Smooth muscle cell (in vitro differentiated cells): ENCODE results near the gene SLC38A9. TPM values are rescaled to one million over a fixed set of nuclear protein-coding genes. Genes with fewer than 3 reads are reported as not detected.
A peak's percentile ranks its signal among the peaks of the same experiment; 100 is the strongest.

ENCODE experiments used
- DNase-seq: peaks from one replicate; lab custom pipeline; 2025; ENCODE audit not compliant: unreplicated experiment; lab: John Stamatoyannopoulos, UW
- H2AFZ ChIP-seq: fragments of 200-600 bp; sonication (generic); 2 replicates; pipeline ENCODE4 v1.6.0; 2016; ENCODE audit warnings: antibody characterized with exemption, low read depth, mild to moderate bottlenecking
- H3F3A ChIP-seq: fragments of 200-600 bp; sonication (generic); 2 replicates; pipeline ENCODE4 v1.6.0; 2017; ENCODE audit warnings: antibody characterized with exemption, low read depth
- H3K27ac ChIP-seq: fragments of 200-600 bp; sonication (generic); 2 replicates; pipeline ENCODE4 v1.5.1; 2016; ENCODE audit warnings: low read depth, mild to moderate bottlenecking
- H3K27me3 ChIP-seq: fragments of 200-600 bp; sonication (generic); 2 replicates; pipeline ENCODE4 v1.6.1; 2016; ENCODE audit warnings: low read depth, mild to moderate bottlenecking
- H3K36me3 ChIP-seq: fragments of 200-600 bp; sonication (generic); 2 replicates; pipeline ENCODE4 v1.5.1; 2016; ENCODE audit warnings: low read depth
- H3K4me1 ChIP-seq: fragments of 200-600 bp; sonication (generic); 2 replicates; pipeline ENCODE4 v1.5.1; 2016; ENCODE audit warnings: low read depth
- H3K4me2 ChIP-seq: fragments of 200-600 bp; sonication (generic); 2 replicates; pipeline ENCODE4 v1.6.0; 2016; ENCODE audit warnings: mild to moderate bottlenecking
- H3K4me3 ChIP-seq: fragments of 200-600 bp; sonication (generic); 2 replicates; pipeline ENCODE4 v1.5.1; 2016; ENCODE audit warnings: mild to moderate bottlenecking
- H3K79me2 ChIP-seq: fragments of 200-600 bp; sonication (generic); 2 replicates; pipeline ENCODE4 v1.6.0; 2016; ENCODE audit warnings: low read depth, mild to moderate bottlenecking
- H3K9ac ChIP-seq: fragments of 200-600 bp; sonication (generic); 2 replicates; pipeline ENCODE4 v1.6.0; 2016; ENCODE audit warnings: low read depth
- H3K9me3 ChIP-seq: fragments of 200-600 bp; sonication (generic); replicated peaks from 2 replicates; pipeline ENCODE4 v1.5.1; 2016; ENCODE audit warnings: low read depth
- H4K20me1 ChIP-seq: fragments of 200-600 bp; sonication (generic); 2 replicates; pipeline ENCODE4 v1.6.0; 2016; ENCODE audit warnings: low read depth
- CTCF ChIP-seq: fragments of 200-600 bp; sonication (generic); IDR thresholded peaks from 2 replicates; pipeline ENCODE4 v1.5.1; 2017; ENCODE audit warnings: borderline replicate concordance, mild to moderate bottlenecking, antibody characterized with exemption; ENCODE audit not compliant: insufficient read depth, poor library complexity, severe bottlenecking
- WGBS: methylation state at CpG from one replicate; pipeline ENCODE4 v1.1.7; 2016; ENCODE audit warnings: low lambda C conversion rate; 5-methylcytosine and 5-hydroxymethylcytosine counted together
- polyA plus RNA-seq: library from polyadenylated mRNA; unstranded; fragments of >200 nt; fragmentation: Nextera tagmentation; extraction: Ambion mirVana; gene quantifications from 2 replicates; pipeline ENCODE4 v1.2.1, GENCODE V29; 2016
- total RNA-seq: library from RNA; depleted of rRNA; stranded (reverse); fragments of >200 nt; gene quantifications from 2 replicates; pipeline ENCODE4 v1.2.3, GENCODE V29; 2014

SLC38A9 gene
- total and polyA plus RNA-seq, 2 experiments from 2014 or later: 19.8 to 41.0 TPM

GRCh38 chr5:55603922-55604321, 108.2 kb downstream of the SLC38A9 start:
- no peak overlapping the region for H3K4me3 ChIP-seq
- DNase-seq: no peak
- H3F3A ChIP-seq: peaks cover 41% of the 10 kb centered on the region
- H3K9me3 ChIP-seq: no peaks in the 10 kb centered on the region
- no peaks in the 10 kb centered on the region for H3K79me2 ChIP-seq
- H3K4me1 ChIP-seq: peaks cover 40% of the 10 kb centered on the region
- H4K20me1 ChIP-seq: no peaks in the 10 kb centered on the region
- no peaks in the 10 kb centered on the region for H3K27me3 ChIP-seq
- peak overlapping the region; percentile 58 for H3K4me2 ChIP-seq
- H3K36me3 ChIP-seq: no peaks in the 10 kb centered on the region
- no peak for TF ChIP-seq CTCF
- H2AFZ ChIP-seq: no peak overlapping the region
- 86% methylated on average over 5 of the region's 5 CpGs for whole genome bisulfite sequencing
- peak overlapping the region; percentile 92 for H3K27ac ChIP-seq
- peak overlapping the region; percentile 28 for H3K9ac ChIP-seq

GRCh38 chr5:55601628-55602027, 110.5 kb downstream of the SLC38A9 start:
- WGBS: 95% methylated on average over 1 of the region's 1 CpG
- no peak for TF ChIP-seq CTCF
- peak overlapping the region; percentile 92 for H3K27ac ChIP-seq
- H3K4me2 ChIP-seq: peak overlapping the region; percentile 77
- H3K79me2 ChIP-seq: no peaks in the 10 kb centered on the region
- DNase-seq: no peak
- H3K27me3 ChIP-seq: no peaks in the 10 kb centered on the region
- H4K20me1 ChIP-seq: no peaks in the 10 kb centered on the region
- H3F3A ChIP-seq: peaks cover 44% of the 10 kb centered on the region
- no peaks in the 10 kb centered on the region for H3K36me3 ChIP-seq
- peak overlapping the region; percentile 31 for H3K9ac ChIP-seq
- peaks cover 40% of the 10 kb centered on the region for H3K4me1 ChIP-seq
- H3K4me3 ChIP-seq: peak overlapping the region; percentile 8
- H2AFZ ChIP-seq: peak overlapping the region; percentile 19
- no peaks in the 10 kb centered on the region for H3K9me3 ChIP-seq

GRCh38 chr5:55601204-55601618, 110.9 kb downstream of the SLC38A9 start:
- Histone ChIP-seq H3K27ac (peak overlapping the region; percentile 92), H3K4me3 (peak overlapping the region; percentile 8), H3K9me3 (no peaks in the 10 kb centered on the region), H2AFZ (peak overlapping the region; percentile 19), H3K9ac (peak overlapping the region; percentile 31), H3K27me3 (no peaks in the 10 kb centered on the region), H3K79me2 (no peaks in the 10 kb centered on the region), H3K36me3 (no peaks in the 10 kb centered on the region), H3K4me1 (peaks cover 40% of the 10 kb centered on the region), H3K4me2 (peak overlapping the region; percentile 77), H3F3A (peaks cover 42% of the 10 kb centered on the region), H4K20me1 (no peaks in the 10 kb centered on the region)
- TF ChIP-seq CTCF: no peak
- 9% methylated on average over 8 of the region's 8 CpGs for WGBS
- no peak for DNase-seq

- 30% methylated on average over 6 of the region's 6 CpGs for WGBS
- no peak for TF ChIP-seq CTCF
- Histone ChIP-seq H3K79me2 (no peaks in the 10 kb centered on the region), H3K36me3 (no peaks in the 10 kb centered on the region), H3F3A (peaks cover 42% of the 10 kb centered on the region), H3K9ac (peak overlapping the region; percentile 31), H3K4me3 (peak overlapping the region; percentile 8), H2AFZ (peak overlapping the region; percentile 26), H4K20me1 (no peaks in the 10 kb centered on the region), H3K27ac (peak overlapping the region; percentile 92), H3K4me1 (peaks cover 40% of the 10 kb centered on the region), H3K27me3 (no peaks in the 10 kb centered on the region), H3K9me3 (no peaks in the 10 kb centered on the region), H3K4me2 (peak overlapping the region; percentile 77)
- no peak for DNase-seq
Measured at GRCh38 chr5:55600497-55601203, 111.5 kb downstream of the SLC38A9 start.
